Right ventricle myocardium superior (tissue), 1 donor: ENCODE measurements around the gene MYO3B. TPM values are rescaled to one million over a fixed set of nuclear protein-coding genes. Genes with fewer than 3 reads are reported as not detected.

Experiments
- ATAC-seq: fragments of 200-7000 bp; cut with Tn5 transposase; one replicate; pipeline ENCODE4 v1.9.1; 2020; ENCODE audit warnings: mild to moderate bottlenecking; ENCODE audit not compliant: poor library complexity
- DNase-seq: peaks from one replicate; pipeline ENCODE4 v3.0.0-alpha.2; 2020
- intact Hi-C: fragments of 100-400 bp; cut with DNase I; formaldehyde crosslinking; loops from one replicate; pipeline ENCODE4 v1.11.2; 2022
- total RNA-seq: library from RNA; stranded (reverse); fragmentation: NEBNext Ultra II Directional; extraction: Animal tissue kit (Norgen Biotek cat#: 25700); gene quantifications from one replicate; pipeline ENCODE4 v1.2.1, GENCODE V29; 2021
- donor health status: DM: no; HTN: yes; CAD: no; lungs with severe emphysema.

Gene MYO3B
- total RNA-seq, 1 donor from 2014 or later = not detected

- intact Hi-C loops = no loop called here
- DNase-seq (no peak), ATAC-seq (no peak)
Observed at GRCh38 chr2:170696948-170697347, 519.0 kb downstream of the MYO3B start.

DNA sequence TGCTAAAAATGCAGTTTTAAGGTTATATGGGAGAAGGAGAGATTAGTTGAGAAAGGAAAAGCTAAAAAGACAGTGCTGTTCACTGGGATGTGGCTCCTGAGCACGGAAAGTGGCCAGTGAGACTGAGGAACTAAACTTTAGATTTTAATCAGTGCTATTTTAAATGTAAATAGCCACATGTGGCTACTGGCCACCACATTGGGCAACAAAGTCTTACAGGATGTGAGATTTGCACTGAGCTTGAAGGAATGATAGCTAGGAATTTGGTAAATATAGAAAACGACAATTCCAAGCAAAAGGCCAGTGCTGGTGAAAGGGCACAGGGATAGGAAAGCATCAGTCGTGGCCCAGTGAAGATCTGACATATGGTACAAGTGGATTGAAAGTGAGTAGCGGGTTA is 523.1 kb downstream of the MYO3B start:
- ATAC-seq (no peak), DNase-seq (no peak)
- intact Hi-C loops = no loop called here

DNA sequence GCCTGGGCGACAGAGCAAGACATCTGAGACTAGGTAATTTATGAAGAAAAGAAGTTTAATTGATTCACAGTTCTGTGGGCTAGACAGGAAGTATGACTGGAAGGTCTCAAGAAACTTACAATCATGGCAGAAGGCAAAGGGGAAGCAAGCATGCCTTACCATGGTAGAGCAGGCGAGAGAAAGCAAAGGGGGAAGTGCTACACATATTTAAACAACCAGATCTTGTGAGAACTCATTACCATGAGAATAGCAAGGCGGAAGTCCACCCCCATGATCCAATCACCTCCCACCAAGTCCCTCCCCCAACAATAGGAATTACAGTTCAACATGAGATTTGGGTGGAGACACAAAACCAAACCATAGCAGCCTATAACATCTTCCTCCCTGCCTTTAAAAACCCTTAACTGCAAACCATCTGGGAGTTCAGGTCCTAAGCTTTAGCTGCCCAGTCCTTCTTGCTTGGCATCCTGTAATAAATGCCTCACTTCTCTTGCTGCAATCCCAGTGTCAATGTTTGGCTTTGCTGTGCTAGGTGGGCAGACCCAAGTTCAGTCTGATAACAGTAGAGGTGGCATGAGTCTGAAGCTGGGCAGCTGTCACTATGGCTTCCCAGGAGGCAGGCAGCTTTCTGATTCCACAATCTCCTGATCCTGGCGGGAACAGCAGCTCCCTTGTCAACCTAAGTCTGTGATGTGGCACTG is 526.0 kb downstream of the MYO3B start:
- no peak for DNase-seq
- ATAC-seq = no peak
- intact Hi-C loops = no loop called here
